NCI-H2107 treated with DMSO at 0.1 percent for 48 hours (cell line): ENCODE data around the gene NEU1.
"Not testable (repeated sequence)": the region's sequence is repeated elsewhere in the genome, so short reads cannot be mapped to it uniquely, and the experiment has no call there.

Experiments used
- DNase-seq: peaks from one replicate; lab custom pipeline; 2025; ENCODE audit not compliant: unreplicated experiment; lab: John Stamatoyannopoulos, UW

The NEU1 gene

GRCh38 chr6:31862344-31863235 is at the start of gene NEU1:
TSS of gene NEU1 (minus strand) at chr6:31862821. CDS start at chr6:31862776, 45 bp downstream.
- DNase-seq, result peak; percentile 89

- no peak for DNase-seq
Observed at GRCh38 chr6:31911826-31912585, 49.4 kb upstream of the NEU1 start.

- DNase-seq, result not testable (repeated sequence)
Observed at GRCh38 chr6:31909298-31909697, 46.7 kb upstream of the NEU1 start.

- DNase-seq, result no peak
Observed at GRCh38 chr6:31908791-31909190, 46.2 kb upstream of the NEU1 start.

- DNase-seq, result not testable (repeated sequence)
Observed at GRCh38 chr6:31908255-31908654, 45.6 kb upstream of the NEU1 start.

GRCh38 chr6:31907158-31907813 is 44.7 kb upstream of the NEU1 start:
- peak; percentile 16 for DNase-seq

GRCh38 chr6:31906727-31907126 is 44.1 kb upstream of the NEU1 start:
- DNase-seq, result not testable (repeated sequence)

GRCh38 chr6:31906122-31906521 is 43.5 kb upstream of the NEU1 start:
- DNase-seq, result no peak

- DNase-seq, result no peak
Observed at GRCh38 chr6:31905041-31905440, 42.4 kb upstream of the NEU1 start.

- no peak for DNase-seq
Observed at GRCh38 chr6:31903957-31904356, 41.3 kb upstream of the NEU1 start.

- DNase-seq, result peak; percentile 61
Observed at GRCh38 chr6:31901953-31902643, 39.5 kb upstream of the NEU1 start, which contains the start of gene ZBTB12. TSS of gene ZBTB12 (minus strand) at chr6:31902086. CDS start at chr6:31901305, 781 bp downstream.

- no peak for DNase-seq
Observed at GRCh38 chr6:31901415-31901952, 38.9 kb upstream of the NEU1 start.

- no peak for DNase-seq
Observed at GRCh38 chr6:31900917-31901414, 38.3 kb upstream of the NEU1 start.

- DNase-seq, result no peak
Observed at GRCh38 chr6:31899882-31900722, 37.5 kb upstream of the NEU1 start.

- DNase-seq, result no peak
Observed at GRCh38 chr6:31899215-31899614, 36.6 kb upstream of the NEU1 start.

GRCh38 chr6:31898383-31899011 is 35.9 kb upstream of the NEU1 start:
- DNase-seq, result peak; percentile 25

GRCh38 chr6:31897612-31898382 is 35.2 kb upstream of the NEU1 start, which contains the start of gene EHMT2:
TSS of gene EHMT2 (minus strand) at chr6:31897698. CDS start at chr6:31897677, 21 bp downstream.
- peak; percentile 39 for DNase-seq
